Endothelial cell of umbilical vein (primary cell): ENCODE results near the gene CFAP20. TPM values are rescaled to one million over a fixed set of nuclear protein-coding genes. Genes with fewer than 3 reads are reported as not detected.

Experiments used
- BruUV-seq: library from RNA; stranded (reverse); fragments of 400-500 nt; replicated peaks from 2 replicates; lab custom pipeline; 2021; lab: Mats Ljungman, UMichigan
- CTCF ChIA-PET: fragments of 300-600, 350-600 bp; sonication (Branson Sonifier 250); formaldehyde crosslinking; loops from one replicate; lab custom pipeline; 2021; ENCODE audit warnings: antibody characterized with exemption, inconsistent platforms; lab: Charles Lee
- POLR2A ChIA-PET: fragments of 300-600, 350-600 bp; sonication (Branson Sonifier 250); formaldehyde crosslinking; loops from one replicate; lab custom pipeline; 2021; ENCODE audit warnings: antibody characterized with exemption, inconsistent platforms; lab: Charles Lee
- DNase-seq: peaks from one replicate; pipeline ENCODE4 v3.0.0-alpha.2; 2011; ENCODE audit warnings: low read depth, low spot score
- FAIRE-seq: peaks from 2 replicates; lab custom pipeline; 2011; peaks lifted over from hg19 to GRCh38; lab: Jason Lieb, UNC
- H2AFZ ChIP-seq: 2 replicates; pipeline ENCODE4 v1.6.0; 2012; ENCODE audit warnings: low read depth, low read length, control low read depth, inconsistent platforms
- H3K27ac ChIP-seq: 2 replicates; pipeline ENCODE4 v1.5.1; 2011; ENCODE audit warnings: low read depth, mild to moderate bottlenecking, control low read depth, low read length, moderate library complexity; ENCODE audit not compliant: insufficient read depth
- H3K27me3 ChIP-seq, 2 experiments: 2 replicates each; pipeline versions ENCODE4 v1.6.0 to v1.6.1; 2011; ENCODE audit warnings: low read length in 2 of 2, mixed read lengths in 1 of 2; ENCODE audit not compliant: control insufficient read depth in 2 of 2, insufficient read depth in 2 of 2
- H3K36me3 ChIP-seq, 2 experiments: 2 replicates in 1 of 2; 3 replicates in 1 of 2; pipeline ENCODE4 v1.5.1; 2011; ENCODE audit warnings: low read length in 2 of 2, mild to moderate bottlenecking in 1 of 2, moderate library complexity in 1 of 2; ENCODE audit not compliant: control insufficient read depth in 2 of 2, insufficient read depth in 2 of 2; ENCODE audit errors: extremely low read depth in 1 of 2
- H3K4me1 ChIP-seq: 3 replicates; pipeline ENCODE4 v1.5.1; 2011; ENCODE audit warnings: mild to moderate bottlenecking, low read length; ENCODE audit not compliant: control insufficient read depth, insufficient read depth; ENCODE audit errors: extremely low read depth
- H3K4me2 ChIP-seq: 2 replicates; pipeline ENCODE4 v1.6.1; 2011; ENCODE audit warnings: low read length, control low read depth, mixed read lengths; ENCODE audit not compliant: insufficient read depth
- H3K4me3 ChIP-seq, 3 experiments: fragments of 200-600 bp in 1 of 3; sonication (generic), shearing (Covaris generic) in 1 of 3; replicated peaks in 1 of 3; 2 replicates each; pipeline ENCODE4 v1.5.1; 2011 to 2016; ENCODE audit warnings: control low read depth in 3 of 3, low read length in 3 of 3, mild to moderate bottlenecking in 2 of 3, inconsistent platforms in 1 of 3, low read depth in 1 of 3, moderate library complexity in 1 of 3; ENCODE audit not compliant: insufficient read depth in 1 of 3
- H3K79me2 ChIP-seq: 2 replicates; pipeline ENCODE4 v1.6.0; 2012; ENCODE audit warnings: low read length, inconsistent platforms; ENCODE audit not compliant: control insufficient read depth, insufficient read depth
- H3K9ac ChIP-seq: replicated peaks from 2 replicates; pipeline ENCODE3; 2011; ENCODE audit warnings: low read length, control low read depth; ENCODE audit not compliant: insufficient read depth; ENCODE audit errors: extremely low read depth
- H3K9me1 ChIP-seq: replicated peaks from 3 replicates; pipeline ENCODE4 v1.6.0; 2011; ENCODE audit warnings: mild to moderate bottlenecking, low read length; ENCODE audit not compliant: control insufficient read depth, insufficient read depth; ENCODE audit errors: extremely low read depth
- H3K9me3 ChIP-seq: replicated peaks from 2 replicates; pipeline ENCODE4 v1.5.1; 2012; ENCODE audit warnings: low read length, inconsistent platforms; ENCODE audit not compliant: control insufficient read depth, insufficient read depth
- H4K20me1 ChIP-seq: replicated peaks from 2 replicates; pipeline ENCODE3; 2011; ENCODE audit warnings: mild to moderate bottlenecking, low read length; ENCODE audit not compliant: control insufficient read depth, insufficient read depth; ENCODE audit errors: extremely low read depth
- EZH2 ChIP-seq: IDR thresholded peaks from 2 replicates; pipeline ENCODE4 v1.6.1; 2012; ENCODE audit warnings: borderline replicate concordance, low read depth, mild to moderate bottlenecking, moderate library complexity, low read length, inconsistent platforms; ENCODE audit not compliant: severe bottlenecking
- FOS ChIP-seq: IDR thresholded peaks from 2 replicates; pipeline ENCODE4 v1.6.1; 2011; ENCODE audit warnings: mild to moderate bottlenecking, low read length, moderate library complexity, borderline replicate concordance; ENCODE audit not compliant: insufficient read depth
- GATA2 ChIP-seq: IDR thresholded peaks from 2 replicates; pipeline ENCODE4 v1.7.0; 2011; ENCODE audit warnings: low read depth, mild to moderate bottlenecking, moderate library complexity, mixed read lengths, low read length; ENCODE audit not compliant: insufficient read length, insufficient read depth
- JUN ChIP-seq: IDR thresholded peaks from 2 replicates; pipeline ENCODE4 v1.6.1; 2011; ENCODE audit warnings: borderline replicate concordance, low read depth; ENCODE audit not compliant: insufficient read length, insufficient read depth
- MAX ChIP-seq: IDR thresholded peaks from 2 replicates; pipeline ENCODE4 v1.6.1; 2011; ENCODE audit not compliant: insufficient read depth, insufficient read length
- MYC ChIP-seq: IDR thresholded peaks from one replicate; pipeline ENCODE4 v1.6.1; 2011; ENCODE audit warnings: mild to moderate bottlenecking, low read depth, low read length
- POLR2A ChIP-seq: IDR thresholded peaks from 2 replicates; pipeline ENCODE4 v1.6.1; 2012; ENCODE audit warnings: low read depth, mild to moderate bottlenecking, control low read depth, low read length
- POLR2AphosphoS5 ChIP-seq: IDR thresholded peaks from 2 replicates; pipeline ENCODE4 v1.6.1; 2012; ENCODE audit warnings: low read depth, mild to moderate bottlenecking, control low read depth, low read length, moderate library complexity; ENCODE audit not compliant: insufficient read depth
- dilution Hi-C: fragments of 300-500 bp; cut with MboI; formaldehyde crosslinking; loops from one replicate; pipeline ENCODE4 v1.15.0; 2019; ENCODE audit warnings: low sequenced_read_pairs; ENCODE audit not compliant: extremely low pct_ligation_motif_present
- intact Hi-C: fragments of 100-400 bp; cut with micrococcal nuclease; formaldehyde crosslinking; loops from one replicate; pipeline ENCODE4 v1.10.0; 2022
- polyA plus RNA-seq, 4 experiments: library from polyadenylated mRNA; depleted of rRNA in 3 of 4; stranded (reverse) in 3 of 4; unstranded in 1 of 4; fragments of >200 nt; gene quantifications; 2 replicates each; pipeline versions ENCODE4 v1.2.1 to v1.2.3, GENCODE V29; 2011 to 2012; ENCODE audit warnings: missing spikeins in 1 of 4
- total RNA-seq: library from RNA; stranded (reverse); gene quantifications from 2 replicates; pipeline ENCODE4 v1.2.3, GENCODE V29; 2021
- TF ChIP-seq, protein P1 (sequence below), 2 donors: IDR thresholded peaks; 1 replicate in 1 of 2; 2 replicates in 1 of 2; pipeline ENCODE4 v1.5.1; 2011; ENCODE audit warnings: low read length in 2 of 2, mild to moderate bottlenecking in 2 of 2, moderate library complexity in 2 of 2, control low read depth in 1 of 2, inconsistent platforms in 1 of 2, low read depth in 1 of 2; ENCODE audit not compliant: insufficient read depth in 1 of 2; ENCODE audit errors: extremely low read depth in 1 of 2

CFAP20 gene
- total and polyA plus RNA-seq, 2 donors (not counting 3 experiments of a cell fraction or from before 2014, with no cell fraction given) = 44.7 to 70.9 TPM

DNA sequence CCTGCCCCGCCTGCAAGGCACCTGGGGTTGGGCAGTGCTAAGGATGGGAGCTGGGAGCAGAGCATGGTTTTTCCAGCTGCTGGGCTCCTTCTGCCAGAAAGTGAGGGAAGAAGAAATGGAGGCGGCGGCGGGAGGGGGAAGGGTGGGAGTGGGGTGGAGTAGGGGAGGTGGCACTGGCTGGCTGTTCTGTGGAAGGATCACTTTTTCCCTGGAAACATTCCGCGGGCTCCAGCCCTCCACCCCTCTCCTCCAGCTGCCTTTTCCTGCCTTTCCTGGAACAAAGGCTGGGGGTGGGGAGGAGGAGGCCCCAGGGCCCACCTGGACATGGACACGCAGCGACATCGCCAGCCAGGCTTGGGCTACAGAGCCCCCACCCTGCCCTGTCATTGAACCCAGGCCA is 41.1 kb downstream of the CFAP20 start:
- dilution Hi-C loops (no loop called here), intact Hi-C loops (no loop called here)
- Histone ChIP-seq H4K20me1 (no peaks in the 10 kb centered on the region), H3K36me3 (no peaks in the 10 kb centered on the region), H3K4me3 (no peak overlapping the region), H3K27ac (no peak overlapping the region), H3K4me1 (no peaks in the 10 kb centered on the region), H3K9ac (no peak overlapping the region), H3K27me3 (no peaks in the 10 kb centered on the region), H3K9me3 (no peaks in the 10 kb centered on the region), H2AFZ (no peak overlapping the region), H3K4me2 (no peak overlapping the region), H3K9me1 (no peaks in the 10 kb centered on the region), H3K79me2 (no peaks in the 10 kb centered on the region)
- FAIRE-seq (no peak), DNase-seq (no peak)
- TF ChIP-seq JUN = no peak
- TF ChIP-seq MAX = no peak
- TF ChIP-seq FOS = no peak
- TF ChIP-seq POLR2AphosphoS5 = no peak
- TF ChIP-seq GATA2 = no peak
- TF ChIP-seq, protein P1, sequence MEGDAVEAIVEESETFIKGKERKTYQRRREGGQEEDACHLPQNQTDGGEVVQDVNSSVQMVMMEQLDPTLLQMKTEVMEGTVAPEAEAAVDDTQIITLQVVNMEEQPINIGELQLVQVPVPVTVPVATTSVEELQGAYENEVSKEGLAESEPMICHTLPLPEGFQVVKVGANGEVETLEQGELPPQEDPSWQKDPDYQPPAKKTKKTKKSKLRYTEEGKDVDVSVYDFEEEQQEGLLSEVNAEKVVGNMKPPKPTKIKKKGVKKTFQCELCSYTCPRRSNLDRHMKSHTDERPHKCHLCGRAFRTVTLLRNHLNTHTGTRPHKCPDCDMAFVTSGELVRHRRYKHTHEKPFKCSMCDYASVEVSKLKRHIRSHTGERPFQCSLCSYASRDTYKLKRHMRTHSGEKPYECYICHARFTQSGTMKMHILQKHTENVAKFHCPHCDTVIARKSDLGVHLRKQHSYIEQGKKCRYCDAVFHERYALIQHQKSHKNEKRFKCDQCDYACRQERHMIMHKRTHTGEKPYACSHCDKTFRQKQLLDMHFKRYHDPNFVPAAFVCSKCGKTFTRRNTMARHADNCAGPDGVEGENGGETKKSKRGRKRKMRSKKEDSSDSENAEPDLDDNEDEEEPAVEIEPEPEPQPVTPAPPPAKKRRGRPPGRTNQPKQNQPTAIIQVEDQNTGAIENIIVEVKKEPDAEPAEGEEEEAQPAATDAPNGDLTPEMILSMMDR (IDR thresholded peaks at IDR 0.05; ENCODE audit: extremely low read depth in 1 of 2, insufficient read depth in 1 of 2, low read depth in 1 of 2, low read length in 2 of 2) = no peak
- TF ChIP-seq MYC = no peak
- no peak for TF ChIP-seq POLR2A
- TF ChIP-seq EZH2 = no peak
- CTCF ChIA-PET = interaction anchor here (1.1 to 2.1 kb wide), 2 partner anchors 9 to 19 kb away, joined by 3 to 10 read pairs; no protein-coding TSS in a partner anchor
- POLR2A ChIA-PET = no interaction called here
- no TSS peak for BruUV-seq
